Occipital lobe (tissue), 2 donors: ENCODE measurements around the gene TCL1B. TPM values are rescaled to one million over a fixed set of nuclear protein-coding genes. Genes with fewer than 3 reads are reported as not detected.
"Not testable (repeated sequence)": the region's sequence is repeated elsewhere in the genome, so short reads cannot be mapped to it uniquely, and the experiment has no call there.

Experiments
- DNase-seq: peaks from one replicate; lab custom pipeline; 2025; lab: John Stamatoyannopoulos, UW
- total RNA-seq: library from RNA; depleted of rRNA; stranded (reverse); fragments of >200 nt; gene quantifications from one replicate; pipeline ENCODE4 v1.2.3, GENCODE V29; 2014

TCL1B gene
- total RNA-seq, 1 donor from 2014 or later = not detected

GRCh38 chr14:95701846-95702221 lies 15.6 kb downstream of the TCL1B start:
- no peak for DNase-seq

GRCh38 chr14:95703341-95703740 lies 17.1 kb downstream of the TCL1B start:
- no peak for DNase-seq

DNA sequence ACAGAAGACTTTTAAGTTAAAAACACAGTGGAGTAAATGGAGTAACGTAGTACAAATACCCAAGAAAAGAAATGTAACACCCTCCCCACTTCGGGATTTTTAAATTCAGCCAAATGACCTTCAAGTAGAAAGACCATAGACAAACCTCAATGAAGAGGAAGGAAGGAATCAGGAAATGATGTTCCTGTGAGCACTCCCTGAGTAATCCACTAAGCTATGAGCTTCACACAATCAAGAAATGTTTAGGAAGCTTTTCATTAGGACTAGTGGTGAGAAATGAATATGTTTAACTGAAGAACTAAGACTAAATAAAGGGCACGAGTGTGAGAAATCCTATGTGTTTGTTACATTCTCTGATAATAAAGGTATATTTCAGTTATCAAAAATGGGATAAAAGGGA lies 17.6 kb downstream of the TCL1B start:
- DNase-seq = no peak

- no peak for DNase-seq
Observed at GRCh38 chr14:95705518-95705917, 19.3 kb downstream of the TCL1B start.

- no peak for DNase-seq
Observed at GRCh38 chr14:95707327-95707726, 21.1 kb downstream of the TCL1B start.

DNA sequence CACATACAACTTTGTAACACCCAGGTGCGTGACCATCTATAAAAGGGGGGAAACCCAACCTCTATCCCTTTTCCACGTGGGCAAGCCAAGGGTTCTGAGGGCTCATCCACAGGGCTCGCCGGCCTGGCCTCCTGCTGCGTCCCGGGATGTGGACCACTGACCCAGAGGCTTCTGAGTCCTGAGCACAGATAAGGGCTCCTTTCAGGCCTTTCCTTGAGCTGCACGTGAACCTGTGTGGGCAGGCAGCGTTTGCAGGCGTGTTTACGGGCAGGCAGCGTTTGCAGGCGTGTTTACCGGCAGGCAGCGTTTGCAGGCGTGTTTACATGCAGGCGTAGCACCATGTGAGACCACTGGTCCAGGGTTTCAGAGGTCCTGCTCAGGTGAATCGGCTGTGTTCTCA lies 23.9 kb downstream of the TCL1B start:
- DNase-seq = no peak

DNA sequence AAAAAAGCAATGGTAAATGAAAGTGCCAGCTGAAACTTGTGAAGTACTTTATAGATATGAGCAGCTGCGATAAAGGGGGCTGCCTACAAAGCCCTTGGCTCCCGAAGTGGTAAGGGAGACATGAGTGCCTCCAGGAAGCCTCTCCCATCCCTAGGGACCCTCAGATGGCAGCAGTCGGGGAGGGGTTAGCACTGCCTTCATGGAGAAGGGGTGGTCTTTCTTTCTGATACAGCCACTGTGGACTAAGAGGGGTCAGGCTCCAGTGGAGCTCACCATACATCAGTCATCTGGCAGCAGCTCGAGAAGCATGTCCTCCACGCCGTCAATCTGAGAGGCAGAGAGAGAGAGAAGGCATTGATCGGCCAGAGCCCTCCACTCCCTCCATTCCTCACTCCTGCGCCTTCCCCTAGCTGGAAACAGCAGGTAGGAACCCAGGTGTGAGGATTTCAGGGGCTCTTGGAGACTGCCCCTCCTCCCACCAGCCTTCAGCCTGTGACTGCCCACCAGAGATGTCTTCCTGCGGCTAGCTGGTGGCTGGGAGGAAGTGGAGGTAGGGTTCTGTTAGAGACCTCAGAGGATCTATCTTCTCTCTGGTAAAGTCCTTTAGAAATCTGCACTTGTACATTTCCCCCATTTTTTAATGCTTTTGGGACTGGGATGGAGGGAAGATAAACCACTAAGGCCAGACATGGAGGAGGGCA lies 25.4 kb downstream of the TCL1B start:
- no peak for DNase-seq

- no peak for DNase-seq
Observed at GRCh38 chr14:95712398-95712797, 26.2 kb downstream of the TCL1B start.

- DNase-seq = no peak
Observed at GRCh38 chr14:95713596-95714371, 27.6 kb downstream of the TCL1B start, which contains the start of gene TCL1A. Gene TCL1A (minus strand): TSS chr14:95714125. CDS start chr14:95714066, 59 bp downstream.

GRCh38 chr14:95722525-95723190 lies 36.4 kb downstream of the TCL1B start:
- no peak for DNase-seq

GRCh38 chr14:95725685-95726336 lies 39.6 kb downstream of the TCL1B start:
- no peak for DNase-seq

DNA sequence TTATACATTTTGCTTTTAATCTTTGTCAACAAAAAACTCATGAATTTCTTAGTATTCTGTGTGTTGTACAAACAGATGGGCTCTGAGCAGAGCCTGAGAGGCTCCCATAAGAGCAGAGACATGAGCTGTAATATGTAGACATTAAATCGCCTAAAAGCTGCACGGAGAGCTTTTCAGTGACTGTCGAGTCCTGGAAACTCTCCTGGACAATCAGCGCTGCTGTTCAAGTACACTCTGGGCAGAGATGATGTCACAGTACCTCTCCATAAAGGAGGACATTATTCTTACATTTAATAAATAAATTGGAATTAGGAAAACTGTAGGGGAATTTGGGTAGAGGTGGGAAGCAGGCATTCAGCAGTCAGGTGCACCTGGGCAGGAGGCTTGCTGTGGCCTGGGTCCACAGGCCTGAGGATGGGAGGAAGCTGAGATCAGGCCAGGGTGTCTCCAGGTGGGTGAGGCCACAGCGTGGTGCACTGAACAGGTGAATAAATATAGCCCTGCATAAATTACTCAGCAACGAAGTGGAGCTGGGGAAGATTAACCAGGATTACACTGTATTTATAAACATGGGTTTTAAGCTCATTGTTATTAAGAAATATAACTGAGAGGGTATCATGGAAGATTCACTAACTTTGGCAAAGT lies 41.0 kb downstream of the TCL1B start:
- no peak for DNase-seq

- DNase-seq = not testable (repeated sequence)
Observed at GRCh38 chr14:95729402-95730028, 43.3 kb downstream of the TCL1B start.

GRCh38 chr14:95730126-95730525 lies 43.9 kb downstream of the TCL1B start:
- no peak for DNase-seq

DNA sequence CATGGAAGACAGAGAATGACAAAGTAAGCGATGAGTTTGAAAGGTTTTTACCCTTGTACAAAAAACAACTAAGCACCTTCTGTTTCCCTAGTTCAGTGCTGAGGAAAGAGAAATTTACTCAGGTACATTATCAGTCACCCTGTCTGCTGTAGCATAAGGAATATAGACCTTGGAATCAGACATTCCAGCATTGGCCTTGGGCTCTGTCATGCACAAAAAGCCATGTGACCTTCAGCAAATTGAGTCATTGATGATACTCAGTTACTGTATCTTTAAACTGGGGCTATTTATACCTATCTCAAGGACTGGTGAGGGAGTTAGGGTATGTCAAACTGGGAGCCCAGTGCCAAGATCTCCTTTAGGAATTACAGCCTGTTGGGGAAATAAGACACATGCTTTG lies 47.0 kb downstream of the TCL1B start:
- DNase-seq = no peak

DNA sequence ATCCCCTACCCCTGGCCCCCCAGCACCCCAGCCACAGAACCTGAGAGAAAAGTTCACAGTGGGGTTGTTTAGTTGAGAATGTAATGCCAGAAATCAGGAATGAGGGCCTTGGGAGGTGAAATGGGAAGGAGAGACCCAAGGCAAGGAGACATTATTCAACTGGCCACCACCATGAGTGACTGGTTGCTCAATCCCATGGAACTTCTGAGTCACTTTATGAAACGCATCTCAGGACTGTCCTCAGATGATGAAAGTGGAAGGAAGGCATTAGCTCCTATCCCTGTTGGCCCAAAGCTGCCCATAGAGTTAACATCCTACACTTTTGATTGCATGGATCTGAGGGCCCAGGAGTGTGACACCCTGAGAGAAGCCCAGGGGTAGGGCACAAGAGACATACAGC lies 53.1 kb downstream of the TCL1B start:
- no peak for DNase-seq

DNA sequence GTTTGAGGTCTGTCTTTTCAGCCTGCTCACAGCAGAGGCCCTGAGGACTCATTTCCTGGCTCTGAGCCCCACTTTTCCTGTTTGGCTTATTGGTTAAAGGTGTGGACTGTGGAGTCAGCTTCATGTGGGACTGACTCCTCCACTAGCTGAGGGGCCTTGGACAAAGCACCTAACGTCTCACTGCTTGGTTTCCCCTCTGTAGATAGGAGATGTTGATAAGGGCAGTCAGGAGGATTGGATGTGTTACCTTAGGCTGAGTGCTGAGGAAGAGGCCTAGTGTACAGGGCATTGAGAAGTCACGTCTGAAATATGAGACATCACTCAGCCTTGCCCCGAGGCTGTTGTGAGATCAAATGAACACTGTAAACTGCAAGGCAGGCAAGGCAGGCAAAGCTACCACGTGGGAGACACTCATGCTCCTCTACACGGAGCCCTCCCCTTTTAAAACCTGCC lies 54.8 kb downstream of the TCL1B start:
- DNase-seq = no peak

- DNase-seq = no peak
Observed at GRCh38 chr14:95741781-95742180, 55.6 kb downstream of the TCL1B start.
